OCI-LY3 (cell line): ENCODE measurements around the gene ZBTB7C.

ENCODE experiments used
- CTCF ChIP-seq: fragments of 200-600, 300-600 bp; sonication (generic); IDR thresholded peaks from 2 replicates; pipeline ENCODE4 v1.5.1; 2014; ENCODE audit warnings: antibody characterized with exemption, low read length, low read depth
- EZH2phosphoT487 ChIP-seq: fragments of 200-600 bp; shearing (Covaris generic); IDR thresholded peaks from 2 replicates; pipeline ENCODE4 v1.6.1; 2018; ENCODE audit warnings: antibody characterized with exemption, mixed run types, low read depth

GRCh38 chr18:48338915-48339314 is 70.3 kb downstream of the ZBTB7C start:
- TF ChIP-seq CTCF: no peak
- TF ChIP-seq EZH2phosphoT487: no peak
